Fibroblast of skin of right quadriceps (primary cell): ENCODE measurements around the gene COL15A1.

ENCODE experiments used
- DNase-seq: peaks from one replicate; pipeline ENCODE4 v3.0.0-alpha.2; 2013

Gene COL15A1

GRCh38 chr9:99040911-99041582 is 97.3 kb downstream of the COL15A1 start:
- DNase-seq = peak; percentile 94

- DNase-seq = no peak
Measured at GRCh38 chr9:99041618-99042017, 97.9 kb downstream of the COL15A1 start.

- DNase-seq = no peak
Measured at GRCh38 chr9:99042620-99043019, 98.9 kb downstream of the COL15A1 start.

- DNase-seq = peak; percentile 35
Measured at GRCh38 chr9:99044827-99045226, 101.1 kb downstream of the COL15A1 start.

GRCh38 chr9:99046068-99046467 is 102.4 kb downstream of the COL15A1 start:
- DNase-seq = no peak

GRCh38 chr9:99046542-99047071 is 102.9 kb downstream of the COL15A1 start:
- no peak for DNase-seq

GRCh38 chr9:99049228-99049627 is 105.5 kb downstream of the COL15A1 start:
- DNase-seq = no peak

- DNase-seq = no peak
Measured at GRCh38 chr9:99049641-99050040, 105.9 kb downstream of the COL15A1 start.

- DNase-seq = no peak
Measured at GRCh38 chr9:99050292-99050911, 106.7 kb downstream of the COL15A1 start.

- DNase-seq = no peak
Measured at GRCh38 chr9:99050924-99051323, 107.2 kb downstream of the COL15A1 start.

GRCh38 chr9:99051406-99051805 is 107.7 kb downstream of the COL15A1 start:
- no peak for DNase-seq

- DNase-seq = no peak
Measured at GRCh38 chr9:99051851-99052250, 108.1 kb downstream of the COL15A1 start.

- no peak for DNase-seq
Measured at GRCh38 chr9:99052815-99053715, 109.4 kb downstream of the COL15A1 start.

- no peak for DNase-seq
Measured at GRCh38 chr9:99054581-99054980, 110.9 kb downstream of the COL15A1 start.

GRCh38 chr9:99055384-99055783 is 111.7 kb downstream of the COL15A1 start:
- DNase-seq = no peak

GRCh38 chr9:99056186-99056585 is 112.5 kb downstream of the COL15A1 start:
- no peak for DNase-seq

- peak; percentile 95 for DNase-seq
Measured at GRCh38 chr9:99056886-99057664, 113.4 kb downstream of the COL15A1 start.

GRCh38 chr9:99057665-99058625 is 114.2 kb downstream of the COL15A1 start:
- peak; percentile 89 for DNase-seq

GRCh38 chr9:99058964-99059921 is 115.5 kb downstream of the COL15A1 start:
- peak; percentile 52 for DNase-seq

- DNase-seq = no peak
Measured at GRCh38 chr9:99060621-99061020, 116.9 kb downstream of the COL15A1 start.
